ENCODE data around the gene CNTNAP5. TPM values are rescaled to one million over a fixed set of nuclear protein-coding genes. Genes with fewer than 3 reads are reported as not detected.

Gene CNTNAP5
- total RNA-seq, 1 donor from 2014 or later, result 22.0 TPM

DNA sequence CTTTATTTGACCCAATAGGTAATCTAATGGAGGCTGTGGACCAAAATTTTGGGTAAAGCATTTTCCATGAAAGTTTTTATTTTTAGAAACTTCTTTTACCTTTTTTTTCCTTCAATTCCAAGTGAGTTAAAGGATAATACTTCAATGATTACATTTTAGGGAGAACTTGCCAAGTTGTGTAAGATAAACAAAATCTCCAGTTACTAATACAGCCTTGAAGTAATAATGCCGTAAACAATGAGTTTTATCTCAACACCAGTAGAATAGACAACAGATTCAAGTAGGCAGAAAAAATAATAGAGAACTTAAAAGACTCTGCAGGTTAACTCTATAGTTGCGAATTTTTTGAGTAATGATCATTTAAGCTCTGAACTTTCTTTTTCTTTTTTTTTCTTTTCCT lies 807.4 kb downstream of the CNTNAP5 start:
- peaks cover 2% of the 10 kb centered on the region for H3K4me1 Mint-ChIP-seq (ENCODE audit: low read depth, unreplicated experiment)
- H3K36me3 Mint-ChIP-seq (ENCODE audit: unreplicated experiment), result peaks cover 5% of the 10 kb centered on the region
- H3K4me3 Mint-ChIP-seq (ENCODE audit: unreplicated experiment), result no peak overlapping the region
- TF ChIP-seq, protein P1, sequence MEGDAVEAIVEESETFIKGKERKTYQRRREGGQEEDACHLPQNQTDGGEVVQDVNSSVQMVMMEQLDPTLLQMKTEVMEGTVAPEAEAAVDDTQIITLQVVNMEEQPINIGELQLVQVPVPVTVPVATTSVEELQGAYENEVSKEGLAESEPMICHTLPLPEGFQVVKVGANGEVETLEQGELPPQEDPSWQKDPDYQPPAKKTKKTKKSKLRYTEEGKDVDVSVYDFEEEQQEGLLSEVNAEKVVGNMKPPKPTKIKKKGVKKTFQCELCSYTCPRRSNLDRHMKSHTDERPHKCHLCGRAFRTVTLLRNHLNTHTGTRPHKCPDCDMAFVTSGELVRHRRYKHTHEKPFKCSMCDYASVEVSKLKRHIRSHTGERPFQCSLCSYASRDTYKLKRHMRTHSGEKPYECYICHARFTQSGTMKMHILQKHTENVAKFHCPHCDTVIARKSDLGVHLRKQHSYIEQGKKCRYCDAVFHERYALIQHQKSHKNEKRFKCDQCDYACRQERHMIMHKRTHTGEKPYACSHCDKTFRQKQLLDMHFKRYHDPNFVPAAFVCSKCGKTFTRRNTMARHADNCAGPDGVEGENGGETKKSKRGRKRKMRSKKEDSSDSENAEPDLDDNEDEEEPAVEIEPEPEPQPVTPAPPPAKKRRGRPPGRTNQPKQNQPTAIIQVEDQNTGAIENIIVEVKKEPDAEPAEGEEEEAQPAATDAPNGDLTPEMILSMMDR (IDR thresholded peaks at IDR 0.05; ENCODE audit: partially characterized antibody, unreplicated experiment), result no peak
- H3K27me3 Mint-ChIP-seq (ENCODE audit: unreplicated experiment), result no peaks in the 10 kb centered on the region
- peaks cover 5% of the 10 kb centered on the region for H3K9me3 Mint-ChIP-seq (ENCODE audit: unreplicated experiment)
- H3K27ac Mint-ChIP-seq (ENCODE audit: unreplicated experiment), result no peak overlapping the region
- DNase-seq, result no peak

- no peak for DNase-seq
- no peak overlapping the region for H3K4me3 Mint-ChIP-seq (ENCODE audit: unreplicated experiment)
Measured at GRCh38 chr2:124834331-124834730, 809.2 kb downstream of the CNTNAP5 start.

DNA sequence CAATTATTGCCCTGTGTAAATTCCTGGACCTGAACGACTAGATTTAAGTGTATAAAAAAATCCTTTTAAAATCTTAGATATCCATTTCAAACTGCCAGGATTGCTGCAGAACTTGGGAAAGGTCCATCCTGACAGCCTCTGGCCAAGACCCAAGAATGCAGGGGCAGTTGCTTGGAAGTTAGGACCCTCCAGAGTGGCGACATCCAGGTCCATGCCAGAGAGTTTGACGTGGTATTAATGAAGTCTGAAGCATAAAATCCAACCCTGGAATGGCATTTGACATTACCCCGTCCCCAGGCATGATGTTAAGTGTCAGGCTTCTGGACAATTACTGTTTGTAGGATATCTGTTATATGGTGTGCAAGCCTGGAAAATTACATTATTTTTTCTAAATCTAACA lies 810.2 kb downstream of the CNTNAP5 start:
- TF ChIP-seq, protein P1 (IDR thresholded peaks at IDR 0.05; ENCODE audit: partially characterized antibody, unreplicated experiment), result no peak
- no peaks in the 10 kb centered on the region for H3K36me3 Mint-ChIP-seq (ENCODE audit: unreplicated experiment)
- no peak overlapping the region for H3K4me3 Mint-ChIP-seq (ENCODE audit: unreplicated experiment)
- H3K9me3 Mint-ChIP-seq (ENCODE audit: unreplicated experiment), result peaks cover 2% of the 10 kb centered on the region
- no peaks in the 10 kb centered on the region for H3K27me3 Mint-ChIP-seq (ENCODE audit: unreplicated experiment)
- no peak overlapping the region for H3K27ac Mint-ChIP-seq (ENCODE audit: unreplicated experiment)
- peaks cover 4% of the 10 kb centered on the region for H3K4me1 Mint-ChIP-seq (ENCODE audit: low read depth, unreplicated experiment)
- DNase-seq, result no peak

More at GRCh38 chr2:124834331-124834730, 809.2 kb downstream of the CNTNAP5 start:
- Mint-ChIP-seq H3K27ac (ENCODE audit: unreplicated experiment) (no peak overlapping the region), H3K9me3 (ENCODE audit: unreplicated experiment) (peaks cover 2% of the 10 kb centered on the region), H3K4me1 (ENCODE audit: low read depth, unreplicated experiment) (peaks cover 3% of the 10 kb centered on the region), H3K36me3 (ENCODE audit: unreplicated experiment) (no peaks in the 10 kb centered on the region), H3K27me3 (ENCODE audit: unreplicated experiment) (no peaks in the 10 kb centered on the region)
- TF ChIP-seq, protein P1 (IDR thresholded peaks at IDR 0.05; ENCODE audit: partially characterized antibody, unreplicated experiment), result no peak

DNA sequence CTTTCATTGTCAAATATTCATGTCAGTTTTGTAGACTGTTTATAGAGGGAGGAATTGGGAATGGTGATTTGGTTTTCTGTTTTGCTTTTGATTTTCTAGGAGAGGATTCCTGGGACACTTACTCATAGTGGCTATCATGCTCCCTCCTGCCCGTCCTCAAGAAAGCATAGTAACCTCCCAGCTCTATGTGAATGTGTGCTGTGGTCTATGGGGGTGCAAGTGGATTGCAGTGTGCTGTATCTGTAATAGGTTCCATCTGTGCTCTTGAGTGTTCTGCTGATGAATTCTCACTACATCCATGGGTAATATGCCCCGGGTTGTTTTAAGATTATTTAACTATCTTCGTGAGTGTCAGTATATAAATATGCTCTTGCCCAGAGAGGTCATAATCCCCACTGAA lies 811.3 kb downstream of the CNTNAP5 start:
- Mint-ChIP-seq H3K9me3 (ENCODE audit: unreplicated experiment) (no peaks in the 10 kb centered on the region), H3K4me1 (ENCODE audit: low read depth, unreplicated experiment) (peaks cover 4% of the 10 kb centered on the region), H3K27ac (ENCODE audit: unreplicated experiment) (no peak overlapping the region), H3K27me3 (ENCODE audit: unreplicated experiment) (no peaks in the 10 kb centered on the region), H3K36me3 (ENCODE audit: unreplicated experiment) (no peaks in the 10 kb centered on the region), H3K4me3 (ENCODE audit: unreplicated experiment) (no peak overlapping the region)
- no peak for DNase-seq
- TF ChIP-seq, protein P1 (IDR thresholded peaks at IDR 0.05; ENCODE audit: partially characterized antibody, unreplicated experiment), result no peak

GRCh38 chr2:124837496-124837895 lies 812.4 kb downstream of the CNTNAP5 start:
- no peaks in the 10 kb centered on the region for H3K27me3 Mint-ChIP-seq (ENCODE audit: unreplicated experiment)
- TF ChIP-seq, protein P1 (IDR thresholded peaks at IDR 0.05; ENCODE audit: partially characterized antibody, unreplicated experiment), result no peak
- H3K36me3 Mint-ChIP-seq (ENCODE audit: unreplicated experiment), result no peaks in the 10 kb centered on the region
- H3K4me3 Mint-ChIP-seq (ENCODE audit: unreplicated experiment), result no peak overlapping the region
- H3K9me3 Mint-ChIP-seq (ENCODE audit: unreplicated experiment), result no peaks in the 10 kb centered on the region
- H3K27ac Mint-ChIP-seq (ENCODE audit: unreplicated experiment), result no peak overlapping the region
- peaks cover 4% of the 10 kb centered on the region for H3K4me1 Mint-ChIP-seq (ENCODE audit: low read depth, unreplicated experiment)
- no peak for DNase-seq
